Activated CD8-positive, alpha-beta T cell treated with anti-CD3 and anti-CD28 coated beads for 36 hours (primary cell): ENCODE measurements around the gene SPSB3. TPM values are rescaled to one million over a fixed set of nuclear protein-coding genes. Genes with fewer than 3 reads are reported as not detected.

Experiments used
- ATAC-seq: fragments of 200-7000 bp; cut with Tn5 transposase; one replicate; pipeline ENCODE4 v1.10.0; 2021; ENCODE audit warnings: mild to moderate bottlenecking, moderate library complexity
- CTCF ChIA-PET: fragments of 350-600 bp; sonication (Branson Sonifier 250); formaldehyde crosslinking; loops from one replicate; lab custom pipeline; 2021; ENCODE audit warnings: antibody characterized with exemption; lab: Charles Lee
- POLR2A ChIA-PET: fragments of 350-600 bp; sonication (Branson Sonifier 250); formaldehyde crosslinking; loops from one replicate; lab custom pipeline; 2021; ENCODE audit warnings: antibody characterized with exemption; lab: Charles Lee
- DNase-seq: peaks from one replicate; pipeline ENCODE4 v3.0.0-alpha.2; 2020
- H3K27ac Mint-ChIP-seq: one replicate; pipeline ENCODE4 v1.8.0; 2021; ENCODE audit warnings: mild to moderate bottlenecking, mixed read lengths
- H3K27me3 Mint-ChIP-seq: one replicate; pipeline ENCODE4 v1.8.0; 2021; ENCODE audit warnings: mixed read lengths
- H3K36me3 Mint-ChIP-seq: one replicate; pipeline ENCODE4 v1.8.0; 2021; ENCODE audit warnings: low read depth, mixed read lengths
- H3K4me1 Mint-ChIP-seq: one replicate; pipeline ENCODE4 v1.8.0; 2021; ENCODE audit warnings: low read depth, mixed read lengths
- H3K4me3 Mint-ChIP-seq: one replicate; pipeline ENCODE4 v1.8.0; 2021; ENCODE audit warnings: mild to moderate bottlenecking, moderate library complexity, mixed read lengths
- H3K9me3 Mint-ChIP-seq: one replicate; pipeline ENCODE4 v1.8.0; 2021; ENCODE audit warnings: mixed read lengths
- CTCF ChIP-seq: fragments of 200-600 bp; IDR thresholded peaks from one replicate; pipeline ENCODE4 v1.8.0; 2022; ENCODE audit warnings: antibody characterized with exemption, mild to moderate bottlenecking
- intact Hi-C: fragments of 100-400 bp; cut with micrococcal nuclease; formaldehyde crosslinking; loops from one replicate; pipeline ENCODE4 v1.10.0; 2022
- total RNA-seq, 2 experiments: library from RNA; stranded (reverse); gene quantifications; one replicate each; pipeline ENCODE4 v1.2.3, GENCODE V29; 2021

The SPSB3 gene
- total RNA-seq, 2 experiments from 2014 or later, result 14.4 to 15.2 TPM

DNA sequence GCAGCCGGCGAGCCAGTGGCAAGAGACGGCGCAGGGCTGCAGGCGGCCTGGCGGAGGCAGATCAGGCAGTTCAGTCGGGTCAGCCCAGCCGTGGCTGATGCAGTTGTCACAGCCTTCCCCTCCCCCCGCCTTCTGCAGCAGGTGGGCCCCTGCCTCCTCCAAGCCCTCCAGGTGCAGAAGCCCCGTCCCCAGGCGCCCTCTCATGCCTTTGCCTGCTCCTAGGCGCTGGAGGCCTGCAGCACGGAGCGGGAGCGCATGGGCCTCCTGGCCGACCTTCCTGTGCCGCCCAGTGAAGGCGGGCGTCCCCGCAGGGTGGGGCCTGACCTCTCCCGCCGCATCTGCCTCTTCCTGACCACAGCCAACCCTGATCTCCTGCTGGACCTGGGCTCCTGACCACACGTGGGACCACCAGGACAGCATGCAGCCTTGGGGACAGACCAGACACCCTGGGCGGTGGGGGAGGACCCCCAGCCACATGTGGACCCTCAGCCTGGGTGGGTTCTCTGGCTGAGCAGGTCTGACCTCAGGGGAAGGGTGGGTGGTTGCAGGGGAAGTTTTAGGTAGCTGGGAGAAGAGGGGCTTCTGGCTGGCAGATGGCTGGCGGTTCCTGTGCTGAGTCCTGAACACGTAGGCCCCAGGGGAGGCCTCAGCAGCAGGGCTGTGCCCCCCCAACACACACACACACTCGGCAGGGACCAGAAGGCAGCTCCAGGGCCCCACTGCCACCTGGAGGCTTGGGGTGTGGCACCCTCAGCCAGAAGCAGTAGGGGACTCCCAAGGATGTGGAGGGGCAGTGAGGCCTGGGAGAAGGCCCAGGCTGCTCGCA is 6.3 kb downstream of the SPSB3 start:
- H3K4me3 Mint-ChIP-seq, result no peak overlapping the region
- POLR2A ChIA-PET, result no interaction called here
- CTCF ChIA-PET, result no interaction called here
- DNase-seq, result no peak
- intact Hi-C loops, result no loop called here
- TF ChIP-seq CTCF, result no peak
- no peaks in the 10 kb centered on the region for H3K27me3 Mint-ChIP-seq
- peaks cover 11% of the 10 kb centered on the region for H3K4me1 Mint-ChIP-seq
- no peak for ATAC-seq
- no peaks in the 10 kb centered on the region for H3K9me3 Mint-ChIP-seq
- peaks cover 9% of the 10 kb centered on the region for H3K36me3 Mint-ChIP-seq
- H3K27ac Mint-ChIP-seq, result no peak overlapping the region

DNA sequence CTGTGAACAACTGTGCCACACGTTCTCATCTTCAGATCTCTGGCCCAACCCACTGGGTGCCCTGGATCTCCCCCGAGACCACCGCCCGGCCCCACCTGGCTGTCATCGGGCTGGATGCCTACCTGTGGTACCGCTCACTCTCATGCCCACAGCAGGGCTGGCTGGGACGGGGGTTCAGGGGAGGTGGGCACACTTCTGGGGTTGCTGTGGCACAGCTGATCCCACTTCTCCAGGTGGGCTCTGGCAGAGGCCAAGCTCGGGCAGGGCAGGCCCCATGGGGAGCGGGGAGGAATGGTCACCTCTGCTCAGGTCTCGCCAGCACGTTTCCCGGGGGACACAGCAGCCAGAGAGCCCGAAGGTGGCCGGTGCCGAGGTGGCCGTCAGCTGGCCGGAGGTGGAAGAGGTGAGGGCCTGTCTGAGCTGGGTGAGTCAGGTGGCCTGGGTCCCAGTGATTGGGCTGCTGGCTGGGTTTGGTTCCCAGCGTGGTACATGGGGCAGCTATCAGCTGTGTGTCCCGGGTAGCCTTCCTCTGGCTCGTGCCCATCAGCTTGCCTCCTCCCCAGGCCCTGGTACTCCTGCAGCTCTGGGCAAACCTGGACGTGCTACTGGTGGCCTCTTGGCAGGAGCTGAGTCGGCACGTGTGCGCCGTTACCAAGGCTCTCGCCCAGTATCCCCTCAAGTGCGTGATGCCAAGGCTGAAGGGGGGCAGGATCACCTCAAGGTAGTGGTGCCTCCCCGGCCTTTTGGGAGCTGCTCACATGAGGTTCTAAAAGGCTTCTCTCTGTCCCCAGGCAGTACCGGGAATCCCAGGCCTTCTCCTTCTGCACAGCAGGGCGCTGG is 7.1 kb downstream of the SPSB3 start:
- Mint-ChIP-seq H3K36me3 (peaks cover 9% of the 10 kb centered on the region), H3K27me3 (no peaks in the 10 kb centered on the region), H3K27ac (no peak overlapping the region), H3K4me1 (peaks cover 12% of the 10 kb centered on the region), H3K4me3 (peak overlapping the region; percentile 27), H3K9me3 (no peaks in the 10 kb centered on the region)
- DNase-seq (no peak), ATAC-seq (no peak)
- CTCF ChIA-PET, result interaction anchor here (1.0 to 1.8 kb wide), 2 partner anchors 7 to 154 kb away, joined by 3 to 15 read pairs; partner anchors contain the start of genes NUBP2 and SPSB3
- no peak for TF ChIP-seq CTCF
- POLR2A ChIA-PET, result interaction anchor here (1.3 to 2.2 kb wide), 3 partner anchors 8 to 185 kb away, joined by 3 to 7 read pairs (median 5); partner anchors contain the start of genes NUBP2 and SPSB3
- intact Hi-C loops, result no loop called here

DNA sequence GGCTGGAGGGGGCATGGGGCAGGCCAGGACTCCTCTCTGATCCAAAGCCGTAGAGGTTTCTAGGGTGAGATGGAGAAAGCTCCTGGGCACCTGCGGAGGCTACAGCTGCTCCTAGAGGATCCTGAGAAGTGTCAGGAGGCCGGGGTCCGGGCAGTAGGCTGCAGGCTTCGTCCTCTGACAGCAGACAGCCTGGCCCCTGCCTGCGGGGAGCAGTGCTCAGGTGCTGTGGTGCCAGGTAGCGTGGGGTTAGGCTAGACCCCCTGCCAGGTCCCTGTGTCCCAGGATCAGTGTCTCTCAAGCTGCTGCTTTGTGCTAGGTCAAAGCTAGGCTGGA is 8.0 kb downstream of the SPSB3 start:
- Mint-ChIP-seq H3K27ac (no peak overlapping the region), H3K27me3 (no peaks in the 10 kb centered on the region), H3K36me3 (peaks cover 12% of the 10 kb centered on the region), H3K4me3 (peak overlapping the region; percentile 100), H3K9me3 (no peaks in the 10 kb centered on the region), H3K4me1 (peaks cover 14% of the 10 kb centered on the region)
- ATAC-seq, result no peak
- ChIA-PET POLR2A (interaction anchor here (0.9 to 2.2 kb wide), 5 partner anchors 8 to 186 kb away, joined by 3 to 7 read pairs (median 4); partner anchors contain the start of genes NUBP2 and SPSB3), CTCF (interaction anchor here (0.8 to 1.8 kb wide), 3 partner anchors 8 to 155 kb away, joined by 3 to 15 read pairs (median 4); partner anchors contain the start of genes NUBP2 and SPSB3)
- TF ChIP-seq CTCF, result no peak
- no peak for DNase-seq
- intact Hi-C loops, result no loop called here

DNA sequence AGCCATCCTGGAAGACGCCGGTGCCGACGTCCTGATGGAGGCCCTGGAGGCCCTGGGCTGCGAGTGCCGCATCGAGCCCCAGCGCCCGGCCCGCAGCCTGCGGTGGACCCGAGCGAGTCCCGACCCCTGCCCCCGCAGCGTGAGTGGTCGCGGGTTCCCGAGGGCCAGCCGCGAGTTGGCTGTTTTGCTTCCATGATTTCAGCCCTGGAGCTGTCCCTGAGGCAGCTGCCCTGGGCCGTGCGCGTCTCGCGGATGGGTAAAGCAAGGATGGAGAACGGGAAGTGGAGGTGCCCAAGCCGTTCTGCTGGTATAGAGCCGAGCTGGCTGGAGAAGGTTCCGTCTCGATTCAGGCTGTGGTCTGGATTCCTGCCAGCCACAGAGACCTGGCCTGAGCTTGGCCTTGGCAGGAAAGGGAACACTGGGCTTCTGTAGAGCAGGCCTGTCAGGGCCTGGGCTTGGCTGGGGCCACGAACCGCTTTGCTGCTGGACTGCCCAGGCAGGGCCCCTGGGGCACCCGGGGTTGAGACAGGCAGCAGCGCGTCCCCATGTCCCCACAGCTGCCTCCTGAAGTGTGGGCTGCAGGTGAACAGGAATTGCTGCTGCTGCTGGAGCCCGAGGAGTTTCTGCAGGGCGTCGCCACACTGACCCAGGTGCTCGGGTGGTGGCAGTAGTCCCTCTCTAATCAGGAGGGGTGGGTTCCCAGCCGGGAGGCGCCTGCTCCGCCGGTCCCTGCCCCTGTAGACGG is 8.5 kb downstream of the SPSB3 start:
- ATAC-seq, result no peak
- CTCF ChIA-PET, result interaction anchor here (0.8 to 1.8 kb wide), 2 partner anchors 9 to 51 kb away, joined by 4 to 15 read pairs; partner anchors contain the start of genes NUBP2 and SPSB3
- intact Hi-C loops, result no loop called here
- POLR2A ChIA-PET, result interaction anchor here (0.9 to 2.7 kb wide), 6 partner anchors 9 to 187 kb away, joined by 3 to 12 read pairs (median 4); partner anchors contain the start of genes MAPK8IP3, NUBP2 and SPSB3
- Mint-ChIP-seq H3K9me3 (no peaks in the 10 kb centered on the region), H3K36me3 (peaks cover 12% of the 10 kb centered on the region), H3K27ac (peak overlapping the region; percentile 72), H3K4me1 (peaks cover 14% of the 10 kb centered on the region), H3K27me3 (no peaks in the 10 kb centered on the region), H3K4me3 (peak overlapping the region; percentile 100)
- DNase-seq, result peak; percentile 35
- TF ChIP-seq CTCF, result no peak
